ENCODE results near the gene FZD10.

FZD10 gene

DNA sequence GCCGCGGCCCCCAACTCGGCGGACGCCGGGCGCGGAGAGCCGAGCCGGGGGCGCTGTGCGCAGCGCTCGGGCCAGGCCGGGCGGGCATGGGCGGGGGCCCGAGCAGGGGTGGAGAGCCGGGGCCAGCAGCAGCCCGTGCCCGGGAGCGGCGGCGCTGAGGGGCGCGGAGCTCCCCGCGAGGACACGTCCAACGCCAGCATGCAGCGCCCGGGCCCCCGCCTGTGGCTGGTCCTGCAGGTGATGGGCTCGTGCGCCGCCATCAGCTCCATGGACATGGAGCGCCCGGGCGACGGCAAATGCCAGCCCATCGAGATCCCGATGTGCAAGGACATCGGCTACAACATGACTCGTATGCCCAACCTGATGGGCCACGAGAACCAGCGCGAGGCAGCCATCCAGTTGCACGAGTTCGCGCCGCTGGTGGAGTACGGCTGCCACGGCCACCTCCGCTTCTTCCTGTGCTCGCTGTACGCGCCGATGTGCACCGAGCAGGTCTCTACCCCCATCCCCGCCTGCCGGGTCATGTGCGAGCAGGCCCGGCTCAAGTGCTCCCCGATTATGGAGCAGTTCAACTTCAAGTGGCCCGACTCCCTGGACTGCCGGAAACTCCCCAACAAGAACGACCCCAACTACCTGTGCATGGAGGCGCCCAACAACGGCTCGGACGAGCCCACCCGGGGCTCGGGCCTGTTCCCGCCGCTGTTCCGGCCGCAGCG, 639 bp downstream of the FZD10 start:
- no peaks in the 10 kb centered on the region for H3K9me3 ChIP-seq (ENCODE audit: control insufficient read depth, low read length)
- H3K36me3 ChIP-seq (ENCODE audit: control insufficient read depth, insufficient read depth, low read length), result no peaks in the 10 kb centered on the region
- H3K9ac ChIP-seq, result no peak overlapping the region
- no peak for TF ChIP-seq CTCF (IDR thresholded peaks at IDR 0.05)
- no peak overlapping the region for H2AFZ ChIP-seq
- no peak overlapping the region for H3K4me3 ChIP-seq (ENCODE audit: low read depth, low read length)
- H3K79me2 ChIP-seq, result no peaks in the 10 kb centered on the region
- peak overlapping the region; percentile 35 for H3K4me2 ChIP-seq (ENCODE audit: low read length)
- H3K4me1 ChIP-seq, result no peaks in the 10 kb centered on the region
- no peak overlapping the region for H3K27ac ChIP-seq
- H3K27me3 ChIP-seq (ENCODE audit: control insufficient read depth, insufficient read depth, low read length), result peaks cover 17% of the 10 kb centered on the region

- Histone ChIP-seq H3K9me3 (ENCODE audit: control insufficient read depth, low read length) (no peaks in the 10 kb centered on the region), H3K36me3 (ENCODE audit: control insufficient read depth, insufficient read depth, low read length) (no peaks in the 10 kb centered on the region), H3K9ac (no peak overlapping the region), H3K4me3 (ENCODE audit: low read depth, low read length) (no peak overlapping the region), H3K4me2 (ENCODE audit: low read length) (no peak overlapping the region), H2AFZ (no peak overlapping the region), H3K79me2 (no peaks in the 10 kb centered on the region), H3K4me1 (no peaks in the 10 kb centered on the region), H3K27me3 (ENCODE audit: control insufficient read depth, insufficient read depth, low read length) (peaks cover 17% of the 10 kb centered on the region), H3K27ac (no peak overlapping the region)
- TF ChIP-seq CTCF (IDR thresholded peaks at IDR 0.05), result no peak
Observed at GRCh38 chr12:130163461-130164215, 1.4 kb downstream of the FZD10 start.

DNA sequence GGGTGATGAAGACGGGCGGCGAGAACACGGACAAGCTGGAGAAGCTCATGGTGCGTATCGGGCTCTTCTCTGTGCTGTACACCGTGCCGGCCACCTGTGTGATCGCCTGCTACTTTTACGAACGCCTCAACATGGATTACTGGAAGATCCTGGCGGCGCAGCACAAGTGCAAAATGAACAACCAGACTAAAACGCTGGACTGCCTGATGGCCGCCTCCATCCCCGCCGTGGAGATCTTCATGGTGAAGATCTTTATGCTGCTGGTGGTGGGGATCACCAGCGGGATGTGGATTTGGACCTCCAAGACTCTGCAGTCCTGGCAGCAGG, 1.9 kb downstream of the FZD10 start:
- Histone ChIP-seq H3K4me2 (ENCODE audit: low read length) (no peak overlapping the region), H2AFZ (no peak overlapping the region), H3K4me1 (no peaks in the 10 kb centered on the region), H3K4me3 (ENCODE audit: low read depth, low read length) (no peak overlapping the region), H3K36me3 (ENCODE audit: control insufficient read depth, insufficient read depth, low read length) (no peaks in the 10 kb centered on the region), H3K9ac (no peak overlapping the region), H3K27me3 (ENCODE audit: control insufficient read depth, insufficient read depth, low read length) (peaks cover 17% of the 10 kb centered on the region), H3K9me3 (ENCODE audit: control insufficient read depth, low read length) (no peaks in the 10 kb centered on the region), H3K79me2 (no peaks in the 10 kb centered on the region), H3K27ac (no peak overlapping the region)
- no peak for TF ChIP-seq CTCF (IDR thresholded peaks at IDR 0.05)

DNA sequence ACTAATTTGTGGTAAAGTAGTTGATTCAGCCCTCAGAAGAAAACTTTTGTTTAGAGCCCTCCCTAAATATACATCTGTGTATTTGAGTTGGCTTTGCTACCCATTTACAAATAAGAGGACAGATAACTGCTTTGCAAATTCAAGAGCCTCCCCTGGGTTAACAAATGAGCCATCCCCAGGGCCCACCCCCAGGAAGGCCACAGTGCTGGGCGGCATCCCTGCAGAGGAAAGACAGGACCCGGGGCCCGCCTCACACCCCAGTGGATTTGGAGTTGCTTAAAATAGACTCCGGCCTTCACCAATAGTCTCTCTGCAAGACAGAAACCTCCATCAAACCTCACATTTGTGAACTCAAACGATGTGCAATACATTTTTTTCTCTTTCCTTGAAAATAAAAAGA, 2.7 kb downstream of the FZD10 start:
- Histone ChIP-seq H3K4me2 (ENCODE audit: low read length) (no peak overlapping the region), H3K9ac (no peak overlapping the region), H3K9me3 (ENCODE audit: control insufficient read depth, low read length) (no peaks in the 10 kb centered on the region), H3K36me3 (ENCODE audit: control insufficient read depth, insufficient read depth, low read length) (no peaks in the 10 kb centered on the region), H3K79me2 (no peaks in the 10 kb centered on the region), H2AFZ (no peak overlapping the region), H3K4me3 (ENCODE audit: low read depth, low read length) (no peak overlapping the region), H3K27me3 (ENCODE audit: control insufficient read depth, insufficient read depth, low read length) (peaks cover 11% of the 10 kb centered on the region), H3K27ac (no peak overlapping the region), H3K4me1 (no peaks in the 10 kb centered on the region)
- no peak for TF ChIP-seq CTCF (IDR thresholded peaks at IDR 0.05)

Measured in parathyroid adenoma (tissue), 2 donors.